ENCODE results near the gene GON4L.
"Not testable (repeated sequence)": the region's sequence is repeated elsewhere in the genome, so short reads cannot be mapped to it uniquely, and the experiment has no call there.

Gene GON4L

DNA sequence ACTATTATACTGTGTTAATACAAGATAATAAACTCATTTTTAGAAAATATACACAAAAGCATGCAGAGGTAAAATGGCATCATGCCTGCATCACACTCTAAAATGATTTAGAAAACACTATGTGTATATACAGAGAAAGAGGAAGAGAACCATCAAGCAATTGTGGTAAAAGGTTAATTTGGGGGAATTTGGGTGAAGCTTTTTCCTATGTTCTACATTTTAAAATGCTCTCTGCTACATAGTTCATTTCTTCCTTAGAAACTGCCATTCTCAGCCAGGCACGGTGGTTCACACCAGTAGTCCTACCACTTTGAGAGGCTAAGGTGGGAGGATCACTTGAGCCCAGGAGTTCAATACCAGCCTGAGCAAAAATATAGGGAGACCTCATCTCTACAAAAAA is 44.1 kb downstream of the GON4L start:
- DNase-seq: no peak

DNA sequence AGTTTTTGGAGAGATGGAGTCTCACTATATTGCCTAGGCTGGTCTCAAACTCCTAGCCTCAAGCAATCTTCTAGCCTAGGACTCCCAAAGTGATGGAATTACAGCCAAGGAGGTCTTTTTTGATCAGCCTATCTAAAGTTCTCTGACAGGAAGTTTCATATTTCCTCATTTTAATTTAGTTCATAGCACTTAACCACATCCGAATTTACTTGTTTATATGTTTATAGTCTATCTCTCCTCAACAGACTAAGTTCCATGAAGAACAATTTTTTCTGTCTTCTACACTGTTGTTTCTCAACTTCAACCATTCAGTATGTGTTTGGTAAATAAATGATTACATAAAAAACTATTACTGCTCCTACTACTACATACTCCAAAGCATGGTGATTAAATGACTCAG is 47.9 kb downstream of the GON4L start:
- DNase-seq: no peak

DNA sequence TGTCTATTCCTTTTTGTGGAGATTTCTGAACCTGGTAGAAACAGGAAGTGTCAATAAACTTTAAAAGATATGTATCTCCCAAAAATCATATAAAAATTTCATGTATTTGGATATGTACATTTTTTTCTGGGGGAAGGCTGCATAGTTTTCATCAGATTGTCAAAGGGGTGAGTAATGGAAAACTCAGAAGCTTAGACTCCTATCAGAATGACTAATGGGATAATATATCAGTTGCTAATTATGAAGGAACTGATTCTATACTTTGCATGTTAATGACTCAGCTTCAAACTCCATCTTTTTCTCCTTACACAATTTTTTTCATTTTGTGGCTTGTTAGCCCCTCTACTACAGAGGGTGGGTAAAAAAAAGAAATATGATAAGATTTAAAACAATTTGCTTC is 55.9 kb downstream of the GON4L start:
- no peak for DNase-seq

DNA sequence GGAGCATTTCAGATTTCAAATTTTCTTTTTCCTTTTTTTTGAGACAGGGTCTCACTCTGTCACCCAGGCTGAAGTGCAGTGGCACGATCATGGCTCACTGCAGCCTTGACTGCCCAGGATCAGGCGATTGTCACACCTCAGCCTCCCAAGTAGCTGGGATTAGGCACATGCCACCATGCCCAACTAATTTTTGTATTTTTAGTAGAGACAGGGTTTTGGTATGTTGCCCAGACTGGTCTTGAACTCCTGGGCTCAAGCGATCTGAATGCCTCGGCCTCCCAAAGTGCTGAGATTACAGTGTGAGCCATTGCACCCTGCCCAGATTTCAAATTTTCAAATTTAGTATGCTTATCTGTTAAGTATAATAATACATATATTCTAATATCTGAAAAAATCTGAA is 61.4 kb downstream of the GON4L start:
- not testable (repeated sequence) for DNase-seq

DNA sequence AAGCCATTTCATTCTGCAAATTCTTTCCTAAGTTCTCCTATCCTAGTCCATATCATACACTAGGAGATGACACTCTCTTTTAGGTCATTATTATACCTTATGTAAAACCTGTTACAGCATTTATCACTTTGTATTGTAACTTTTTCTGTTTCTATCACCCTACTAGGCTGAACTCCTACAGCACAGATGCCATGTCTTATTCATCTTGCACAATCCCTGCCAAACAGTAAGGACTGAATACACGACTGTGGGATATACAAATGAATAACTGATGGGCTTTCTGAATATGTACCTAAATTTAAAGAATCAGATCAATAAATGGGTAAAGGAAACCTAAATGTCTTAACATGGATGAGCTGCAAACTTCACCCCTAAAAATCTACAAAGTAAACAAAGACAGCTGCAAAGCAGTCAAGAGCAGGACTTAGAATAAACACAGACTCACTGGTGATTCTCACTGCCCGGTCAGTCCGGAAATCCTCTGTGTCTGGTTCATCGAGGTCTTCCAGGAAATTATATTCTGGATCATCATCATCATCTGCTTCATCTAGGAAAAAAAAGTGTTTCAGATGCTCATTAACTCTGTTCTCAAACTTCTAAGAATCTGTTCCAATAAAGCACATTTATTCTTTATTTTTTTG is 62.3 kb downstream of the GON4L start:
- no peak for DNase-seq

DNA sequence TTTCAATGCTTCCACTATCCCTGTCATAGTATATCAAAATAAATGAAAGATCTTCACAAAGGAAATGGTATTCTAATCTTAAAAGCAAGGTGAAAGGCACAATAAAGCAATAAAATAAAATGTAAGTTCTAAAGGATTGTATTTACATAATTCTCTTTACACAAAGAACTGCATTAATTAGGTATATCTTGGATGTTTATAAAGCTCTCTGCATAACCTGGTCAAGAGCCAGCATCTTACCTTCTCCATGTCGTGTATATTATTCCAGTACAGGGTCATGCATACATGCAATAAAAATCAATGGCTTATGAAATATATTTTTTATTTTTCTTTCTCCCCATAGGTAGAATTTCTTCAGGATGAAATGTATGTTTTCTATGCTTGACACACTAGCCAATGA is 63.8 kb downstream of the GON4L start:
- no peak for DNase-seq

DNA sequence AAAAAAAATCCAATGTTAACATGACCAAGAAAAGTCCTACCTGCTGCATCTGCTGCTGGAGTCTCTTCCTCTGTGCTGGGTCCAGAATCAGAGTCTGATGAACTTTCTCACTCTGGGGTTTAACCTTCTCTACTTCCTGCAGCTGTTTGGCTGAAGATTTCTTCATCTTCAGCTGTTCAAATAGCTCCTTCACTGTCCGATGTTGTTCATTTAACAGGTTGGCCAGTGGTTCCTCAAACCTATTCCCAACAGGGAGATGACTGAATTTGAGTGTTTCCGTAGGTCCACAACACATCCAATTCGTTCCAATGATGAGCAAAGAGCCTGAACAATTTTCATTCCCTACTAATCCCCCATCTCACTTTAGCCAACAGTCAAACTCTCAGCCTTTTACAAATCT is 79.4 kb downstream of the GON4L start:
- DNase-seq: no peak

DNA sequence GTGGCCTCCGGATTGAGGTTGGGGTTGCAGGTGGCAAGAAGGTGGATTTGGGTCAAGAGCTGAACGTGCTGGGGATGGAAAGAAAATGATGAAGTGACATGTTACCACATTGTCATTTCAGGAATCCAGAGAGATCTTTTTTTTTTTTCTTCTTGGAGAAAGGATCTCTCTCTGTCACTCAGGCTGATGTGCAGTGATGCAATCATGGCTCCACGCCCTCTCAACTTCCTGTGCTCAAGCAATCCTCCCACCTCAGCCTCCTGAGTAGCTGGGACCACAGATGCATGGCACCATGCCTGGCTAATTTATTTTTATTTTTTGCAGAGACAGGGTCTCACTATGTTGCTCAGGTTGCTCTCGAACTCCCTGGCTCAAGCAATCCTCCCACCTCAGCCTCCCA is 80.6 kb downstream of the GON4L start:
- DNase-seq: no peak

DNA sequence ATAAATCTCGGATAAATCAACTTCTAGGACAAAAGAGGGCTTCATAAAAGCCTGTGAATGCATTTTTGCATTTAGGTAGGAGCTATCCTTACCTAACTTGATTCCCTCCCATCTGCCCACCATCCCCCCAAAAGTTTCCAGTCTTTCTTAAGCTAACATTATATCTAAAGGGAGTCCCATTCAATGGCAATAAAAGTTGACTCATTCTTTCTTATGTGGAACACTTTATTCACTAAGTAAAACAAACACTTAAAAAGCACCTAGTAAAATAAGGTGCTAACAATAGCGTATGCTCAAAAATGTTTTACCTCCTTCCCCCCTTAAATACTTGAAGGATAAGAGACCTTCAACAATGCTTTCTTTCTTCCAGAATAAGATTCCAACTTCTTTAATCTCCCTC is 83.8 kb downstream of the GON4L start:
- no peak for DNase-seq

DNA sequence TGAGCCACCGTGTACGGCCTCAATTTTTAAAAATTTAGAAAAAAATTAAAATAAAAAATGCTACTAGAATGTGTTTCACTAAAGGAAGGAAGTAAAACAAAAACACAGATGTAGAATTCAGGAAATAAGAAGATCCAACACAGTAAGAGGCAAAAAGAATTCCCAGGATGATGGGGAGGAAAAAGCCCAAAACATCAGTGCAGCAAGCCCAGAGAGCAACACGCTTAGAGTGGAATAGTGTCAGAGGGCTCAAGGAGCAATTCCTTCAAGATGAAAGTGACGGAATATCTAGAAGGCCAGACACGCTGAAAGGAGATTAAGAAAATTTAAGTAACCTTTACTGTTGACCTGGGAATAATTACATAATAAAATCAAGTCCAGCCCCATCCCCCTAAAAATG is 87.8 kb downstream of the GON4L start:
- DNase-seq: no peak

DNA sequence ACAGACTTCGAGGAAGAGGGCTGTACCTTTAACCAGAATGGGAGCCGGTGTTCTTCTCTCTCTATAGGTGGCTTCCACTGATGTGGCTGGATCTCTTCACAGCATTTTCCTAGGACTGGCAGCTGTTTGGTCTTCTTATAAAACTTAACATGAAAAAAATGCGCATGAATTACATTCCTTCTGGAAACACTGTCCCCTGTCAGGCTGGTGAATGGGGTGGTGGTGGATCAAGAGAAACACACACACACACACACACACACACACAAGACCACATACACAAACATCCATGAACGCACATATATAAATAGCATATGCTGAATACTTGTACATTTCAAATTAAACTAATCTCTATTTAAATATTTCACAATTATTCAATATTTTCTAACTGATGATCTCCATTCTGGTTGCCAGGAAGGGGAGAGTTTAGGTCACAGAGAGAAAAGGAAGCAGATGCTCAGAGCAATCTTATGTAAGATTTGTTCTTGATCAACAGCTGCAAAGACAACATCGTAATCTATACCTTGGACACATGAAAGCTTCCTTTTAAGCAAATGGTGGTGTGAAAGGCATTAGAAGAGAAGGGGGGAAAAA is 89.5 kb downstream of the GON4L start:
- not testable (repeated sequence) for DNase-seq

DNA sequence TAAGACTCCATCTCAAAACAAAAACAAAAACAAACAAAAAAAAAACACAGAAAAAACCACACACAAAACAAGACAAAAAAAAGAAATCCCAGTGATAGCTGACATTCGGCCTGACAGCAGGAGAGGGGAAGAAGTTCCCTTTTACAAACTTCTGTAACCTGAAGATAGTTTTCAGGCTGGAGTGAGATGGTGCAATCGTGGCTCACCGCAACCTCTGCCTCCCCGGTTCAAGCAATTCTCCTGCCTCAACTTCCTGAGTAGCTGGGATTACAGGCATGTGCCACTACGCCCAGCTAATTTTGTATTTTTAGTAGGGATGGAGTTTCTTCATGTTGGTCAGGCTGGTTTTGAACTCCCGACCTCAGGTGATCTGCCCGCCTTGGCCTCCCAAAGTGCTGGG is 93.0 kb downstream of the GON4L start:
- DNase-seq: not testable (repeated sequence)

DNA sequence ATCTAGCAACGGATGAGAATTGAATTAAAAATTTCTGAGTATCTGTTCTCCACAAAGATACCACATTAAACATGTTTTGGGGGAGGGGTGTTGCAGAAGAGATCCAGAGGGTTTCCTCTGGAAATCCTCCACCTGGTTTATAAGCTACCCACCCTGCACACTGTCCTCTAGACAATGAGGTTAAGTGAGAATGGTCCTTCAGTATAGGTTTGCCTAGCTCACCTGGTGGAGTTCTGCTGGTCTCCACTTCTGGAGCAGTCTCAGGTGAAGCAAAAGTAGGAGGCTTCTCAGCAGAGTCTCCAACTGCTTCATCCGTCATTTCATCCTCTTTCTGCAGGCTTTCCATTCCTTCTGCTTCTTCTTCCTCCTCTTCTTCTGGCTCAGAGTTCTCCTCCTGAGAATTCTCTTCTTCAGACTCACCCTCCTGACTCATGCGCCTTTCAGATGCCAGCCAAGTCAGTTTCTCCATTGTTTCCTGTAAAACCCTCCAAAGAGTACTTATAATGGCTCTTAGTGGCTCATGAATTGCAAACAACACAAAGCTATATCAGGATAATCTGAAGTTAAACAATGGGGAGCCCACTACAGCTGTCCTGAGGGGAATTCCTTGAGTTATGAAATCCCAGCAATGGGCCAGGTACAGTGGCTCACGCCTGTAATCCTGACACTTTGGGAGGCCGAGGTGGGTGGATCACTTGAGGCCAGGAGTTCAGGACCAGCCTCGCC is 93.8 kb downstream of the GON4L start:
- DNase-seq: not testable (repeated sequence)

DNA sequence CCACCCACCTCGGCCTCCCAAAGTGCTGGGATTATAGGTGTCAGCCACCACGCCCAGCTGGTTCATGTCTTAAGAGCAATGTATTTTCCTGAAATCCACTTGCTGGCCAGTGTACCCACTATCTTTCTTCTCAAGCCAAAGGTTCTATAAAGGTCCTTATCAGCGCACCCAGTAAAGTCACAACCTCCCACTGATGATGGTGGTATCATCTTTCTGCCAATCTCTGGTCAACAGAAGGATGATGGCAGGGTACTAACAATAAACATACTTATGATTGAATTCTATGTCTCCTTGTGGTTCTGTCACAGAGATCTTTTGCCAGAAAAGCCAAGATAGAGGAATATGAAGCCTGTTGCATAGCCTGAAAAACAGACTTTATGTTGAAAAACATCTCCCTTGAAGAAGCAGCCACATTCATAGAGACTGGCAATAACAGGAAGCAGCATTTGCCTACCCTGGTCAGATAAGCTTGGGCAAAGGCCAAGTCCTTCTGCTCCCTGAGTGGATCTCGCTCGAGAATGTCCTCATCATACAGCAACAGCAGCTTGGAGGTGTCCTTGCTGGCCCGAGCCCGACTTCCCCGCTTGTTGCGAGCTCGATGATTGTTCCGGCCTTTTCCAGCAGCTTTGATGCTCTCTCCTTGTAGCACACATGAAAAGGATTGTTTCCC is 95.1 kb downstream of the GON4L start:
- DNase-seq: no peak

DNA sequence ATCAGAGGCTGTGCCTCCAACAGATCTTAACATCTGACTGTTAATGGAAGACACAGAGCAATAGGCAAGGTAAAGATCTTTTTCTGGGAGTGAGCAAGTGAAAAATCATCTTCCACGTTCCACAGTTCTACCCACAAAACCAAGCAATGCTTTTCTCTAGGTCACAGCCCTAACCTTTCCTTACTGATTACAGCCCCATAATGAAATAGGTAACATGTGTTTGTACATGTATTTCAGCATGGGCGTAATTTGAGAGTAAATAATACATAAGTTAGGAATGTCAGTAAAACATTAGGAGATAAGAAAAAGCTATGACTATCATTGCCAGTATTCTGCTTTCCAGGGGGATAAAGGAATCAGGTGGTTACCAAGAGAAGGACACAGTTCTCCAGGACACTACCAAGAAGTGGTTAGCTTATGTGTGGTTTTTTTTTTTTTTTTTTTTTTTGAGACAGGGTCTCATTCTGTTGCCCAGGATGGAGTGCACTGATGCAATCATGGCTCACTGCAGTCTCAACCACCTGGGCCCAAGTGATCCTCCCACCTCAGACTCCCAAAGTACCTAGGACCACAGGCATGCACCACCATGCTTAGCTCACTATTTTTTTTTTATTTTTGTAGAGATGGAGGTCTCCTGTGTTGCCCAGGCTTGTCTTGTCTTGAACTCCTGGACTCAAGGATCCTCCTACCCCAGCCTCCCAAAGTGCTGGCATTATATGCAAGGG is 96.1 kb downstream of the GON4L start:
- no peak for DNase-seq

DNA sequence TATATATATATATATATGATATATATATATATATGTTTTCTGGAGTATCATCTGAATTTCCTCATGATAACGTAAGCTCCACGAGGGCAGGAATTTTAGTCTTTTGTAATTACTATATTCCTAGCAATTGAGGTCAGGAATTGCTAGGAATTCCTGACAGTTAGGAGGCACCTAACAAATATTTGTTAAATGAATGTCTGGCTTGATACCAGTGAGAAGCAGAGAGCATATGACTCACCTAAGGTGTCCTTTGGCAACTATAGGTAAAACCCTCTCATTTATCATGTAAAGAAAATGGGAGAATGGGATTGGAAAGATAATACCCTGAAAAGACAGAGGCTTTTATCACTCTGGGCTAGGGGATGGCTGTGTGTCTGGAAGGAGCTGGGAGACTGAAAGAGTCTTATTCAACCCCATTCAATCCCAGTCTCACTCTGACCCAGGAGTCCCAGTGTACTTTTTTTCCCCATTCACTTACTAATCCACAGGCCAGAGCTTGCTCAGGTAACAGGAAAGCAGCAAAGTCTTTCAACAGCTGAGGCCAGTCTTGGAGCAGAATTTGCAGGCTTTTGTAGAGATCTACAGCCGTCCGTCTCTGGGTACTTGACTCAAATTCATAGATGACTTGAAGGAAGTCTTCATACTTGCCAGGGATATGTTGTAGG is 96.9 kb downstream of the GON4L start:
- no peak for DNase-seq

DNA sequence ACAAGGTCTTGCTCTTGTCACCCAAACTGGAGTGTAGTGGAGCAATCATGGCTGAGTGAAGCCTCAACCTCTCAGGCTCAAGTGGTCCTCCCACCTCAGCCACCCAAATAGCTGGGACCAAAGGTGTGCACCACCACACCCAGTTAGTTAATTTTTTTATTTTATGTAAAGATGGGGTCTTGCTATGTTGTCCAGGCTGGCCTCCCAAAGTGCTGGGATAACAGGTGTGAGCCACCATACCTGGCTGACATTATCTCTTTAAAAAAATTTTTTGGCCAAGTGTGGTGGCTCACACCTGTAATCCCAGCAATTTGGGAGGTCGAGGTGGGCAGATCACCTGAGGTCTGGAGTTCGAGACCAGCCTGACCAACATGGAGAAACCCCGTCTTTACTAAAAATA is 98.0 kb downstream of the GON4L start:
- not testable (repeated sequence) for DNase-seq

DNA sequence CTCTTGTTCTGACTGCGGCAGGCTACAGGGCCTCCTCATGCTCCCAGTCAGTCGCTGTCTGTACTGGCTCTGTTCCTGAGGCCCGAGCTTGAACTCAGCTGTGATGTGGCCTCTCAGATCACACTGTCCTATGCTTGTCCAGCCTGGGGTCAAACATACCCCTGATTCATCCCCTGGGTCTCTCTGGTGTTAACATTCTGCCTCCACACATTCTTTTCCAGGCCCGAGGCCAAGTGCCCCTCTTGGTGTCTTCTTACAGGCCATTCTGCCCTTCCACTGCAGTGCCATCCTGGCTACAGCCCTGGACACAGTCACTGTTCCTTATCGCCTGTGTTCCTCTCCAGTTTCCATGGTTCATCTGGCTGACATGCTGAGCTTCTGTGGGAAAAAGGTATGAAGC is 108.9 kb downstream of the GON4L start:
- DNase-seq: not testable (repeated sequence)

DNA sequence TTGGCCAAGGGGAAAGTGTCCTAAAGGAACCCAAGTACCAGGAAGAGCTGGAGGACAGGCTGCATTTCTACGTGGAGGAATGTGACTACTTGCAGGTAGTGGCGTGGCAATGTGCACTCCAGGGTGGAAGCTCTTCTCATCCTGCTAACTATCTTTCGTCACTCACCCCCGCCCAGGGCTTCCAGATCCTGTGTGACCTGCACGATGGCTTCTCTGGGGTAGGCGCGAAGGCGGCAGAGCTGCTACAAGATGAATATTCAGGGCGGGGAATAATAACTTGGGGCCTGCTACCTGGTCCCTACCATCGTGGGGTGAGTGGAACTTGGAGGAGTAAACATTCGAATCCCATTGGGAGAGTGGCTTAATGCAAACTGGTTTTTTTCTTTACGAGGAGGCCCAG is 109.4 kb downstream of the GON4L start:
- DNase-seq: not testable (repeated sequence)

DNA sequence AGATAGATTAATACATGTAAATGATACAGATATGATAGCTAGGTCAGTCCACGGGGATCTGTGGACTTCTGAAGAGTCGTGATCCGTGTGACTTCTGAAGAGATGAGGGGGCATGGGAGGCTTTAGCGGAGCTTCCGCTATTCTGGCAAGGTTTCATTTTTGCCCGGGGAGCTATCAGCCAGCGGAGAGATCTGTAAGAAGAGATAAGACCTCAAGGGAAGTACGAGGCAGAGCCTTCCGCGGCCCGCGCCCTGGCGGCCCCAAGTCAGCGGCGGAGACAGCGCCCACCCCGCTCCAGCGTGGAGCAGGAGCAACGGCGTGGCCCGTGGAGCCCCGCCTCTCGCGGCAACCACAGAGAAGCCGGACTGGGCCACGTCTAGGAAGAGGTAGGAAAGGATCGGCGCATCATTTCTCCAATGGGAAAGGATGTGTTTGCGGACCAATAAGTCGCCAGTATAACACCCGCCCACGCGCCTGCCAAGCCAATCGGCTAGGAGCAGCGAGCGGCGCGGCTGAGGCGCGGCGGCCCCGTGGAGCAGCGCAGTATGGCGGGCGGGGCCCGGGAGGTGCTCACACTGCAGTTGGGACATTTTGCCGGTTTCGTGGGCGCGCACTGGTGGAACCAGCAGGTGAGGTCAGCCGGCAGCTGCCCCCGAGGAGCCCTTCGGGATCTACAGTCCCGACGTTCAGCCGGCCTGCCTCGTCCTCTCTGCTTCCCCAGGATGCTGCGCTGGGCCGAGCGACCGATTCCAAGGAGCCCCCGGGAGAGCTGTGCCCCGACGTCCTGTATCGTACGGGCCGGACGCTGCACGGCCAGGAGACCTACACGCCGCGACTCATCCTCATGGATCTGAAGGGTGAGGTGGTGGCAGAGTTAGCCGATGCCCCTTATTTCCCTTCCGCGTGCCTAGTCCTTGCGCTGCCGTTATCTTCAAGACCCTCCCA is 111.5 kb downstream of the GON4L start:
- DNase-seq: peak; percentile 79

DNA sequence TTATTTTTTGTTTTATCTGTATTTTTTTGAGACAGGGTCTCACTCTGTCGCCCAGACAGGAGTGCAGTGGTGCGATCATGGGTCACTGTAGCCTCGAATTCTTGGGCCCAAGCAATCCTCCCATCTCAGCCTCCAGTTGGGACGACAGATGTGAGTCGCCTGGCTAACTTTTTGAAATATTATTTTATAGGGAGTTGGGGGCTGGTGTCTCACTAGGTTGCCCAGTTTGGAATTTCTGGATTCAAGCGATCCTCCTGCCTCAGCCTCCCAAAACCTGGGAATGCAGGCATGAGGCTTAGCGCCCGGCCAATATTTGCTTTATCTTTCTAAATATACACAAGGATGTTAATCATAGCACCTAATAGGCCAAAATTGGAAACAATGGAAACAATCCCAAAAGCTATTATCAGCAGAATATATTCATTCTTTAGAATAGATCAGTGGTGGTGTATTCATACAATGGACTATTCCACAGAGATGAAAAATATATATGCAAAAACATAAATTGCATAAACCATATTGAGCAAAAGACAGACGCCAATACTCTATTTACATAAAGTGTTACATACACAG is 112.2 kb downstream of the GON4L start:
- DNase-seq: no peak

Data from NCI-H1417 treated with DMSO at 0.1 percent for 48 hours (cell line).